HepG2 (cell line): ENCODE measurements around the gene CAGE1. TPM values are rescaled to one million over a fixed set of nuclear protein-coding genes. Genes with fewer than 3 reads are reported as not detected.
A peak's percentile ranks its signal among the peaks of the same experiment; 100 is the strongest.

Experiments
- DR1 ChIP-seq: sonication (generic); formaldehyde crosslinking; IDR thresholded peaks from 2 replicates; pipeline ENCODE4 v1.8.0; 2021; ENCODE audit warnings: mild to moderate bottlenecking, missing genetic modification reagents, inconsistent platforms
- FOXM1 ChIP-seq: sonication (generic); formaldehyde crosslinking; IDR thresholded peaks from 2 replicates; pipeline ENCODE4 v1.5.0; 2020; ENCODE audit warnings: missing genetic modification reagents
- HOXA7 ChIP-seq: sonication (generic); formaldehyde crosslinking; IDR thresholded peaks from 2 replicates; pipeline ENCODE4 v1.8.1; 2022; ENCODE audit warnings: mild to moderate bottlenecking, missing genetic modification reagents, moderate library complexity
- KDM1A ChIP-seq: IDR thresholded peaks from 2 replicates; pipeline ENCODE4 v1.6.1; 2016; ENCODE audit warnings: missing compliant biosample characterization
- MBD4 ChIP-seq: IDR thresholded peaks from 2 replicates; pipeline ENCODE4 v1.6.1; 2012; ENCODE audit warnings: low read length, inconsistent platforms, borderline replicate concordance
- MBNL3 ChIP-seq: fragments of 250-450 bp; sonication (Bioruptor Pico); conservative IDR thresholded peaks from 2 replicates; pipeline ENCODE4 v1.8.0; 2022; ENCODE audit warnings: mild to moderate bottlenecking, inconsistent platforms
- NR2F2 ChIP-seq: IDR thresholded peaks from 2 replicates; pipeline ENCODE4 v1.6.1; 2012; ENCODE audit warnings: low read depth, inconsistent platforms, borderline replicate concordance
- TBX3 ChIP-seq: fragments of 450-650 bp; IDR thresholded peaks from 2 replicates; pipeline ENCODE4 v1.6.1; 2017; ENCODE audit warnings: antibody characterized with exemption, mild to moderate bottlenecking, inconsistent platforms, borderline replicate concordance
- TERF1 ChIP-seq: sonication (generic); formaldehyde crosslinking; IDR thresholded peaks from 2 replicates; pipeline ENCODE4 v1.8.0; 2022; ENCODE audit warnings: mild to moderate bottlenecking, missing genetic modification reagents, moderate library complexity
- THAP11 ChIP-seq: IDR thresholded peaks from 2 replicates; pipeline ENCODE4 v1.6.1; 2016; ENCODE audit warnings: missing biosample characterization, missing genetic modification reagents
- XBP1 ChIP-seq: sonication (generic); formaldehyde crosslinking; IDR thresholded peaks from 2 replicates; pipeline ENCODE4 v1.5.0; 2020; ENCODE audit warnings: missing genetic modification reagents
- ZHX1 ChIP-seq: sonication (generic); formaldehyde crosslinking; IDR thresholded peaks from 2 replicates; pipeline ENCODE4 v1.8.1; 2022; ENCODE audit warnings: low read depth, mild to moderate bottlenecking, missing genetic modification reagents
- ZKSCAN5 ChIP-seq: sonication (generic); formaldehyde crosslinking; IDR thresholded peaks from 2 replicates; pipeline ENCODE4 v1.5.1; 2020; ENCODE audit warnings: mild to moderate bottlenecking, missing genetic modification reagents
- ZNF20 ChIP-seq: sonication (generic); formaldehyde crosslinking; IDR thresholded peaks from 2 replicates; pipeline ENCODE4 v1.4.0; 2020; ENCODE audit warnings: mild to moderate bottlenecking, moderate library complexity, missing genetic modification reagents
- ZNF281 ChIP-seq: sonication (generic); formaldehyde crosslinking; IDR thresholded peaks from 2 replicates; pipeline ENCODE4 v1.4.0; 2020; ENCODE audit warnings: missing genetic modification reagents, borderline replicate concordance
- ZNF468 ChIP-seq: sonication (generic); formaldehyde crosslinking; IDR thresholded peaks from 2 replicates; pipeline ENCODE4 v1.8.0; 2022; ENCODE audit warnings: mild to moderate bottlenecking, moderate library complexity, missing genetic modification reagents
- ZNF569 ChIP-seq: sonication (generic); formaldehyde crosslinking; IDR thresholded peaks from 2 replicates; pipeline ENCODE4 v1.5.0; 2020; ENCODE audit warnings: mild to moderate bottlenecking, missing genetic modification reagents, moderate library complexity, borderline replicate concordance
- ZNF580 ChIP-seq: IDR thresholded peaks from 2 replicates; pipeline ENCODE4 v1.6.1; 2016; ENCODE audit warnings: low read depth, borderline replicate concordance
- ZNF781 ChIP-seq: sonication (generic); formaldehyde crosslinking; IDR thresholded peaks from 2 replicates; pipeline ENCODE4 v1.5.1; 2020; ENCODE audit warnings: borderline replicate concordance, mild to moderate bottlenecking, missing genetic modification reagents; ENCODE audit errors: not compliant biosample characterization
- ZSCAN20 ChIP-seq: sonication (generic); formaldehyde crosslinking; IDR thresholded peaks from 2 replicates; pipeline ENCODE4 v1.4.0; 2020; ENCODE audit warnings: missing genetic modification reagents, mild to moderate bottlenecking, borderline replicate concordance
- ZSCAN30 ChIP-seq: sonication (generic); formaldehyde crosslinking; IDR thresholded peaks from 2 replicates; pipeline ENCODE4 v1.5.0; 2020; ENCODE audit warnings: mild to moderate bottlenecking, missing genetic modification reagents
- polyA plus RNA-seq, 8 experiments: library from polyadenylated mRNA; depleted of rRNA in 3 of 8; stranded (reverse) in 7 of 8; unstranded in 1 of 8; fragments of >200 nt; fragmentation: Illumina TruSeq in 4 of 8; extraction: Trizol in 4 of 8; gene quantifications; 2 replicates each; pipeline versions ENCODE4 v1.2.1 to v1.2.3, GENCODE V29; 2011 to 2016; ENCODE audit warnings: low read depth in 4 of 8, missing spikeins in 1 of 8, mixed read lengths in 1 of 8; ENCODE audit not compliant: insufficient read depth in 1 of 8
- total RNA-seq, 5 experiments: library from RNA; depleted of rRNA; stranded (reverse); fragments of >200 nt; fragmentation: Illumina TruSeq; extraction: Trizol; gene quantifications; 2 replicates each; pipeline ENCODE4 v1.2.3, GENCODE V29; 2016; ENCODE audit warnings: low read depth in 1 of 5

CAGE1 gene
- total and polyA plus RNA-seq, 2 of the 13 experiments (the other 11 are each of a cell fraction or from before 2014, with no cell fraction given) = 0.03 to 0.15 TPM

- TF ChIP-seq ZHX1 (CRISPR knock-in tag) (peak; percentile 67; the same call in 1 of the 2 replicates), ZKSCAN5 (CRISPR knock-in tag) (no peak), THAP11 (CRISPR knock-in tag) (peak; percentile 30; the same call in 1 of the 2 replicates), ZSCAN30 (CRISPR knock-in tag) (no peak), XBP1 (CRISPR knock-in tag) (no peak), DR1 (CRISPR knock-in tag) (peak; percentile 72), TERF1 (CRISPR knock-in tag) (no peak), MBD4 (peak; percentile 16; the same call in 1 of the 2 replicates), HOXA7 (no peak), MBNL3 (CRISPR knock-in tag) (no peak), ZNF468 (CRISPR knock-in tag) (no peak), TBX3 (peak; percentile 46; the same call in 1 of the 2 replicates), FOXM1 (CRISPR knock-in tag) (no peak), KDM1A (no peak), ZNF20 (no peak), ZNF281 (CRISPR knock-in tag) (no peak), ZSCAN20 (no peak), NR2F2 (peak; percentile 66; the same call in 1 of the 2 replicates), ZNF781 (CRISPR knock-in tag) (peak; percentile 61), ZNF580 (CRISPR knock-in tag) (no peak), ZNF569 (CRISPR knock-in tag) (0 out of 2 replicates have a peak, but pooled peaks have one; percentile 77)
These were observed 37.1 kb upstream of the CAGE1 start (continued) for GRCh38 chr6:7426447-7427169.
